GM18868 (cell line): ENCODE data around the gene CLCN2.
"Not testable (repeated sequence)": the region's sequence is repeated elsewhere in the genome, so short reads cannot be mapped to it uniquely, and the experiment has no call there.

Experiments
- ATAC-seq: cut with Tn5 transposase; IDR thresholded peaks from one replicate; pipeline ENCODE4 v1.9.1; 2021; ENCODE audit warnings: mild to moderate bottlenecking, moderate library complexity; ENCODE audit not compliant: unreplicated experiment

Gene CLCN2

GRCh38 chr3:184347321-184348056, 13.9 kb downstream of the CLCN2 start:
- no peak for ATAC-seq

GRCh38 chr3:184346480-184347190, 14.8 kb downstream of the CLCN2 start:
- ATAC-seq = no peak

GRCh38 chr3:184345317-184346144, 15.9 kb downstream of the CLCN2 start:
- ATAC-seq = peak; percentile 68

- no peak for ATAC-seq
These were observed 16.7 kb downstream of the CLCN2 start for GRCh38 chr3:184344579-184345316.

GRCh38 chr3:184343200-184343876, 18.1 kb downstream of the CLCN2 start:
- ATAC-seq = no peak

GRCh38 chr3:184341925-184342324, 19.5 kb downstream of the CLCN2 start:
- ATAC-seq = no peak

GRCh38 chr3:184339451-184340135, 21.8 kb downstream of the CLCN2 start:
- not testable (repeated sequence) for ATAC-seq

GRCh38 chr3:184339001-184339400, 22.4 kb downstream of the CLCN2 start:
- no peak for ATAC-seq

GRCh38 chr3:184338511-184338945, 22.9 kb downstream of the CLCN2 start:
- ATAC-seq = no peak

- ATAC-seq = no peak
These were observed 23.4 kb downstream of the CLCN2 start for GRCh38 chr3:184337981-184338380.

- ATAC-seq = no peak
These were observed 24.0 kb downstream of the CLCN2 start, which contains the start of gene FAM131A for GRCh38 chr3:184337399-184337714. Gene FAM131A, plus strand, starts transcription at chr3:184337600. Its CDS starts 31 bp downstream, at chr3:184337631.

GRCh38 chr3:184336547-184337398, 24.6 kb downstream of the CLCN2 start:
- no peak for ATAC-seq

GRCh38 chr3:184335661-184336546, 25.5 kb downstream of the CLCN2 start:
- ATAC-seq = peak; percentile 78

- no peak for ATAC-seq
These were observed 26.1 kb downstream of the CLCN2 start for GRCh38 chr3:184335291-184335660.

GRCh38 chr3:184334470-184335158, 26.8 kb downstream of the CLCN2 start:
- ATAC-seq = no peak

GRCh38 chr3:184333700-184334099, 27.7 kb downstream of the CLCN2 start:
- no peak for ATAC-seq

- no peak for ATAC-seq
These were observed 28.2 kb downstream of the CLCN2 start for GRCh38 chr3:184333190-184333589.
